NCI-H1092 (cell line): ENCODE results near the gene NRXN3.
A peak's percentile ranks its signal among the peaks of the same experiment; 100 is the strongest.

ENCODE experiments used
- DNase-seq: peaks from one replicate; lab custom pipeline; 2025; lab: John Stamatoyannopoulos, UW

The NRXN3 gene

GRCh38 chr14:78588906-78589305, 418.7 kb downstream of the NRXN3 start:
- no peak for DNase-seq

DNA sequence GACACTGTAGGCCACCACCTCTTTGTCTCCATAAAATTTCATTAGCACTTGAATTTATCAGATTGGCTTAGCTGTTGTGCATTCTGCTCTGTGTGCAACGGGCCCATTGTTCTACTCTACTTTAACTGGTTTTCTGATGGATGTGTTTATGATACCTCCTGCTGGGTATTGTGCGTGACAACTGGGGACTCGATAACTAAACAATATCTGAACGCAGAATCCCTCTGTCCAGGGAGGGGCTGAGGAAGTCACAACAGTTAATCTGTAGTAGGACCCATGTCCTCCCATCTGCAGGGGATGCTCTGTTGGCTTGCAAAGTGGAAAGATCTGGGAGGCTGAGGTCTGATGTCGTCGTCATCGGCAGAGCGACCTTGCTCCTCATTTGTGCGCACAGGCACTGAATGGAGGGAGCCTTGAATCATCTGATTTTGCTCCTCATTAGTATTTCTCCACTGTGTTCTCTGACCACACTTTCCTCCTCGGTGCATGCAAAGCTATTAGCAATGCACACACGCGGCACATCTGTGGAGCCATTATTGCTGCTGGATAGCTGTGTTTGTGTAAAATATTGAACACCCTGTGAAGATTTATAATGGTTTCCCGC, 422.5 kb downstream of the NRXN3 start:
- no peak for DNase-seq

GRCh38 chr14:78593949-78594348, 423.8 kb downstream of the NRXN3 start:
- DNase-seq, result no peak

DNA sequence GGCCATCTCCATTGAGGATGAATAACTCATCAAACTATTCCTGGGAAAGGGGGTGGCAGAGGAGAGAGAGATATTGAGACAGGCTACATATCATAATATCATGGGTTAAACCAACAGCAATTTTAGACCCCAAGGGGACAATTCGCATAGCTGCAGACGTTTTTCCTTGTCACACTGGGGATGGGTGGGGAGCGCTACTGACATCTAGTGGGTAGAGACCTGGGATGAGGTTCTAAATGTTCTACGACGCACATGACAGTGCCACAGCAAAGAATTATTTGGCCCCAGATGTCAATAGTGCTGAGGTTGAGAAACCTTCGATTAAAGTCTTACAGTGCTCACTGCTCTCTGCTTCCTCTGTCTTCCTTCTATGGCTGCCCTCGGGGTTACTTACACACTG, 425.6 kb downstream of the NRXN3 start:
- DNase-seq, result peak; percentile 17

DNA sequence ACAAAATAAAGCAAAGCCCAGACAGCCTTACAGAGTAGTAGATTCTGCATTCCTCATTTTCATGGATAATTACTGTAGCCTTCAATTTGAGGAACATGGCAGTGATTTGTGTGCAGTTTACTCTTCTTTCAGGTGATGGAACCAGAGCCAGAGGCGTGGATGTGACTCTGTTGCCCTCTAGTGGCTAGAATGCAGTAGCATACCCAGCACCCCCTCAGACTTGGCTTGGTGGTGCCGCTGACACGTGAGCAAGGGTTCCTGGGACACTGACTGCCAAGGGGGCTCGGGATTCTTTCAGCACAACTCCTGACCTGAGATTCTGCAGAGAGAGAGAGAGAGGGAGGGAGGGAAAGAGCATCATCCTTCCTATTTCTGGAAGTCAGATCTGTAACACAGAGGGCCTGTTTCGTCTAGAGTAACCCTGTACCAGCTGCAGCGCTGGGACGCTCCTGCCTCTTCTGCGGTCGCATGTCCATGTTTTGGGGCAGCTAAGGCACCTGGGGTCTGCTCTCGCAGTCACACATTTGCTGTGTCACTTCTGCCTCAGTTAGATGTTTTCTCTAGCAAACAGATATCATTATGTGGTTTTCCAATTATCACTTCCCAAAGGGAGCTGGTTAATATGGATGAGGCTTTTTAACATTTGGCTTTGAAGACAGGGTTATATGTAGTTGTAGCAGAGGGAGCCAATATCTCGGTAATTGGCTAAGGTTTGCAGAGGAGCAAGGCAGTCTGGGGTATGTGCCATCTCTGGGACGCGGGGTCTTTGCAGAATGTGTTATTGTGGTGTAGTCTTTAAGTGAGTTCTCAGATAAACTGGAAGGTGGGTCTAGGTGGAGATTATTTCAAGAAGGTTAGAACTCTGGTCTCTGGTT, 428.1 kb downstream of the NRXN3 start:
- peak; percentile 65 for DNase-seq

DNA sequence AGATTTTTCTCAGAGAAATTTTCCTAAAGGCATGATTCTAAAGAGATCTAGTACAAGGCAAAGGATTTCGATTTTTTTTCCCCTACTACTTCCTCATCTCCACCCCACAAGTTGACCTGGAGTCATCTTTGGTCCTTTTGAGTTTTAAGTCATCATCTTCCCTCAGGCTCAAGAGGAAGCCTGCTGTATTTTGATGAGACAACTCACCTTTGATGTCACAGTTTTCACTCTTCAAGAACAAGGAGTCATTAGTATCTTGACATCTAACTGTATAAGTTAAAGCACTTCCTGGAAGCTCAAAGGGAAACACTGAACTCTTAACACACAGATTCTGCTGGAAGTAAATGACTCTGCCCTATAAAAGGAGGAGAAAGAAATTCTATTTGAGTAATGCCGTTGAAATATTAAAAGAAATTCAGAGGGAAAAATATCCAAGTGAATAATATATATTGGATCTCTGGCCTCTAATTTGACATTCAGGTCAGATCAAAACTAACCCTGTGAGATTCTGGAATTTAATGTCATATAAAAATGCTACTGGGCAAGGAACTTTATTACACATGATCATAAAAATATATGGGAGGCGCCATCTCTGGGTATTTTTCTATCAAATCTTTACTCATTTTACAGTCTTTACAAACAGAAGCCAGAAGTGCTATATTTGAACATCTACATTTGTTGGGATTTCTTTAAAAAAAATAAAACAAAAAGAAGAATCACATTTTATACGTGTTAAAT, 435.0 kb downstream of the NRXN3 start:
- no peak for DNase-seq

- no peak for DNase-seq
These were observed 435.8 kb downstream of the NRXN3 start for GRCh38 chr14:78605897-78606500.

- DNase-seq, result no peak
These were observed 439.0 kb downstream of the NRXN3 start for GRCh38 chr14:78608998-78609787.

DNA sequence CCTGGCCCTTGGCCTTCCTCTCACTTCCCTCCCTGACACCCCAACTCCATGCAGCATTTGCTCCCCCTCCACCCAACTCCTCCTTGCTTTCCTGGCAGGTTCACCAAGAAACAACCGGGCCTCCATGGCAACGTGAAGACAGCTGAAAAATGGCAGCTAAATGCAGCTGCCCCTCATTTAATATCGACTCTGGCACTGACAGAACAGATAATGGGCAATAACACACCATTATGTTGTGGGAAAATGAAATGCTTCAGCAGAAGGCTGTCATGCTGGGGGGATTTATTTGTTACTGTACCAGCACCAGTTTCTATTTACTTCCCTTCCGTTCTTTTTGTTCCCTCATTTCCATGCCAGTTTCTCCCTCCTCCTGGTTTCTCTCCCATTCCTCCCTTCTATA, 440.8 kb downstream of the NRXN3 start:
- DNase-seq, result peak; percentile 69

DNA sequence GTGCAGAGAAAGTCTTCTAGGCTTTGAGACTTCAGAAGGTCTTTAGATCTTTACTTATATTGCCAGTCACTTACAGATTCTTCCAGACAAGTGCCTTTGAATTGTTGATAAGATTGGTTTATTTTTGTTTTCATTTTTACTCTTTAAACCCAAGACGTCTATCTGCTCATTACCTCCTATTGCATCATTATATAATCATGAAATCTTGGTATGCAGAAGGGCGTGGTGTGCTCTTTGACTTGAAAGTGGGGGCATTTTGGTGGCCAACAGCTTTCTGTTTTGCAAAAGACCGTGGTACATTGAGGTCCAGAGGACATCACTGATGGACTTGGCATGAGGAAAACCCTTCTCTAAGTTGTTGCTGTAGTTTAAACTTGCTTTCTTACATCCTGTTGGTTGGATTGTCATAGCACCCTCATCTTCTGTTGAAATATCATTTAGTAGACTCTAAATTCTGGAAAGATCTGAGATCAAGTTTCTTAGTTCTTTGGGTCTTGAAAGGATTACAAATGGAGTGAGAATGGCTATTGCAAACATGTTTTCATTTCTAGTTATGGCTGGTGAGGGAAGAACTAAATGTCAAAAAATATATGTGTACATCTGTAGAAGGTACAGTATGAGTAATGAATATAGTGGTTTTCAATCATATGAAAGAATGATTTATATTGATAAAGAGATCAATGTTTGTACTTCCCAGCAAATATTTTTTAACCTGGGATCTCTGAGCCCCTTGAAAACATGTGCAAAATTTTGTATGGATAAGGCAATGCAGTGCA, 441.8 kb downstream of the NRXN3 start:
- no peak for DNase-seq

- DNase-seq, result no peak
These were observed 442.5 kb downstream of the NRXN3 start for GRCh38 chr14:78612666-78613065.

DNA sequence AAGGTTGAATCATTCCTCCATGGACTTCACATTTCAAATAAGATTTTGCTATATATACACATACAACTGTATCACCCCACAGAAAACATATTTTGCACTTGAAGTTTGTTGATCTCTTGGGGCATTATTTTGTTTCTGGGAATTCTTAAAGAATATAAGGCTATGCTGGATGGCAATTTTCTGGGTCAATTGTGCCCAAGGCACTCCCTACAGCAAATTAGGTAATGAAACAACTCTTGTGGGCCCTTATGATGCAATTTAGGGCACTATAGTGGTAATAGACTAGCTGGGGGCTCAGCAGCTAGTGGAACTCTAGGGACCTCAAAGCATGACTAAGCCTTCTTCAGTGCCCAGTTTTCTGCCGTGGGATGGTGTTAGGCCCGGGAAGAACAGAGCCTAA, 444.4 kb downstream of the NRXN3 start:
- DNase-seq, result no peak

DNA sequence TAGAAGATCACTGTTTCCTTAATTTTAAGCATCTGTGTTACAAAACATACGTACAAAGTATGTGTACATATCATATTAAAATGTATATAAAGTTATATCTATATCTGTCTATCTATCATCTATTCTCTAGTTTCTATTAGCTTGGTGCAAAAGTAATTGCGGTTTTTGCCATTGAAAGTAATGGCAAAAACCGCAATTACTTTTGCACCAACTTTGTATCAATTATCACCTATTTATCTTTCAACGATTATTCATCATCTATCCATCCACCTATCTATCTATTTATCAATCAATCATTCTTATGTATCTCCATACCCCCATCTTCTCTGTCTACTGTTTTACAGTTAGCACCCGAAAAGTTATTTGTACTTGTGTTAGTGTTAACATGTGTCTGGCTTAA, 447.6 kb downstream of the NRXN3 start:
- no peak for DNase-seq

DNA sequence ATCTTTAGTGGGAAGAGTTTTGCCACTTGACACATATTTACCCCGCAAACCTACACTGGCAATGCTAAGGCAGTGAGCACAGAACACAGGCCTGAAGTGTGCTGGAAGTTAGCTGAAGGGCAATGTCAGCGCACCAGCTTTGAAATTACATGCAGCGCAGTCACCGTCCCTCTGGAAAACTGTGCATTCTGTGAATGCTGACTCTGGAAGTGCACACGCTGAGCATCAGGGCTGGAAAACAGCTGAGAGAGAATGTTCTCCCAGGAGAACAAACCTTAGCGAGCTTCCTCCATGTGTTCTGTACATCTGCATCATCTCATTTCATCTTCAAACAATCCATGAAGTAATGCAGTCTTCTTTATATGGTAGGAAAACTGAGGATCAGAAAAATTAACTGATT, 448.2 kb downstream of the NRXN3 start:
- no peak for DNase-seq

DNA sequence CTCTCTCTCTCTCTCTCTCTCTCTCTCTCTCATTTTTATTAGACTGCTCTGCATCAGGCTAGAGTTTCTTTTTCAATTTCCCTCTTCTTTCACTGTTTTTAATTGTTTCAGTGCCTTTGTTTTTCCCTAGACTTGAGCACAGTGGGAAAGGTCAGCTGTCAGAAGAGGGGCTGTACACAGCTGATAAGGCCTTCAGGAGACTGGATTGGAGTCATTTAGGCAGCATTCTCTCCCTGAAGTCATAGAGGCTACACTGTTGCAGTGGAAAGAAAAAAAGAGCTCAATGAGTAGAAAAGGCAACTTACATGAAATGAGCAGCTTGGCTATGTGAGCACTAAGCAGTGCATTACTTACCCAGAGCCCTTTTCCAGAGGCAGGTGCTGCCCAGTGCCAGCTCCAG, 456.9 kb downstream of the NRXN3 start:
- DNase-seq, result no peak

DNA sequence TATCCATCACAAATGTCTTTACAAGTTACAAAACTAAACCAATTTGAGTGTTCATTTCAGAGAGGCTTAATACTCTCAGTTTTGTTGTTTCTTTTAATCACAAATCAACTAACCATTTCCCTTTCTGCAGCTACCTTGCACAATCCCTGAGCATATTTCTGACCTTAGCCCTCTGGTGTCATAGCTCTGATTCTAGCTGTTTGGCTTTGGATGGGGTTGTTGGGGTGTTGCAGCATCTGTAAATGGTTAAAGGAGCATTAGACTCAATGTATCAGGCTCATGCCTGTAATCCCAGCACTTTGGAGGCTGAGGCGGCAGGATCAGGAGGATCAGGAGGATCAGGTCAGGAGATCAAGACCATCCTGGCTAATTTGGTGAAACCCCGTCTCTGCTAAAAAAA, 461.4 kb downstream of the NRXN3 start:
- no peak for DNase-seq

DNA sequence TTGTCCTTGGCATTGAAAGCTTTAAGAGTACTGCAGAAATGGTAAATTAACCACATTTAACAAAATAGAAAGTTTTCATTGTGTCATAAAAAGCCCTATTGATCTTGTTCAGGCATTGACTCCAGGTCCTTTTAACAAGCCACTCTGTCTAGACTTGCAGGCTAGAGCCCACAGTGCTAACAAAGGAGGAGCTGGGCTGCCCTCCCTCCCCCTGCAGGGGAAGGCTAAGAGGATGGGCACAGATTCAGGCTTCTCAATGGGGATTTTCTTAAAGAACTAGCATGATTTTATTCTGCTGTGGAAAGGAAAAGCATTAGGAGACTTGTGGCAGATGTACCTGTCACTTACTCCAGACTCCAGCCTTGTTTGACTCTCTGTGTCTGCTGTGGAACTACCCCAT, 463.6 kb downstream of the NRXN3 start:
- peak; percentile 32 for DNase-seq

DNA sequence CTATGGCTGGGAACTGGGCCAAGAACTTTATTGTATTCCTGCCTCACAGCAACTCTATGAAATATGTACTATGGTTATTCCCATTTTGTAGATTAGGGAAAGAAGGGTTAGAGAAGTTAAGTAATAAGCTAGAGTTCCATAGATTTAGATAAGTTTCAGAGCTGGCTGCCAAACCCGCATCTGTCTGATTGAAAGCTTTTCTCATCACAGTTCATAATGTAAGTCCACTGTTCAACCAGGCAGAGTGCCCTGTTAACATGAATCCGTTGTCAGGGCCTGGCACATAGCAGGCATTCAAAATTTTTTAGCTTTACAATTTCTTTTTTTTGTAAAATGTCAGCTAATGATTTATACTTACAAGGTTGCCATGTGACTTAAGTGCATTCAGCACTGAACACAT, 467.3 kb downstream of the NRXN3 start:
- DNase-seq, result no peak

GRCh38 chr14:78637908-78638475, 467.8 kb downstream of the NRXN3 start:
- DNase-seq, result no peak

GRCh38 chr14:78638926-78639325, 468.8 kb downstream of the NRXN3 start:
- no peak for DNase-seq
